HepG2 (cell line): ENCODE data around the gene FRMD3. TPM values are rescaled to one million over a fixed set of nuclear protein-coding genes. Genes with fewer than 3 reads are reported as not detected.
A peak's percentile ranks its signal among the peaks of the same experiment; 100 is the strongest.

Experiments used
- ATAC-seq: fragments of 200-7000 bp; cut with Tn5 transposase; 3 replicates; pipeline ENCODE4 v1.9.1; 2020; ENCODE audit warnings: mild to moderate bottlenecking, moderate library complexity
- BruUV-seq: library from RNA; stranded (reverse); fragments of 400-500 nt; replicated peaks from 2 replicates; lab custom pipeline; 2021; lab: Mats Ljungman, UMichigan
- CTCF ChIA-PET: fragments of 300-600 bp; formaldehyde crosslinking; extraction: SDS; loops from one replicate; lab custom pipeline; 2021; ENCODE audit warnings: low total read pairs, inconsistent platforms, low intra/inter-chr PET ratio; lab: Yijun Ruan, JAX
- POLR2A ChIA-PET: fragments of 350-600 bp; sonication (Branson Sonifier 250); formaldehyde crosslinking; loops from one replicate; lab custom pipeline; 2020; ENCODE audit warnings: antibody characterized with exemption, inconsistent platforms; lab: Yijun Ruan, JAX
- DNase-seq: peaks from one replicate; pipeline ENCODE4 v3.0.0-alpha.2; 2015; ENCODE audit warnings: low spot score
- FAIRE-seq: peaks from 3 replicates; lab custom pipeline; 2011; peaks lifted over from hg19 to GRCh38; lab: Jason Lieb, UNC
- H2AFZ ChIP-seq: one replicate; pipeline ENCODE4 v1.6.1; 2011; ENCODE audit warnings: low read length, inconsistent platforms
- H3K27ac ChIP-seq: fragments of 300-600 bp; 3 replicates; pipeline ENCODE4 v1.8.0; 2011; ENCODE audit warnings: mixed run types, mild to moderate bottlenecking, mixed read lengths, low read length, inconsistent platforms; ENCODE audit not compliant: insufficient read depth; ENCODE audit errors: extremely low read length
- H3K27me3 ChIP-seq, 2 experiments: fragments of 200-600 bp in 1 of 2; 2 replicates in 1 of 2; 3 replicates in 1 of 2; pipeline versions ENCODE4 v1.6.0 to v1.8.0; 2011; ENCODE audit warnings: low read length in 2 of 2, mild to moderate bottlenecking in 2 of 2, moderate library complexity in 2 of 2, inconsistent platforms in 1 of 2; ENCODE audit not compliant: insufficient read depth in 2 of 2, control insufficient read depth in 1 of 2
- H3K36me3 ChIP-seq, 2 experiments: fragments of 200-600 bp in 1 of 2; replicated peaks in 1 of 2; 2 replicates in 1 of 2; 3 replicates in 1 of 2; pipeline versions ENCODE4 v1.5.1 to v1.8.0; 2011; ENCODE audit warnings: low read length in 2 of 2, inconsistent platforms in 1 of 2; ENCODE audit not compliant: insufficient read depth in 2 of 2, control insufficient read depth in 1 of 2
- H3K4me1 ChIP-seq: 2 replicates; pipeline ENCODE4 v1.5.1; 2012; ENCODE audit warnings: low read length, inconsistent platforms; ENCODE audit not compliant: insufficient read depth
- H3K4me2 ChIP-seq: 2 replicates; pipeline ENCODE4 v1.6.0; 2011; ENCODE audit warnings: low read depth, low read length, inconsistent platforms
- H3K4me3 ChIP-seq, 3 experiments: fragments of 200-600 bp in 1 of 3; sonication (generic), shearing (Covaris generic) in 1 of 3; replicated peaks in 1 of 3; 2 replicates each; pipeline ENCODE4 v1.5.1; 2011 to 2016; ENCODE audit warnings: low read length in 3 of 3, inconsistent platforms in 2 of 3, low read depth in 2 of 3, mild to moderate bottlenecking in 2 of 3, control low read depth in 1 of 3, mixed read lengths in 1 of 3; ENCODE audit not compliant: insufficient read depth in 1 of 3
- H3K79me2 ChIP-seq: one replicate; pipeline ENCODE4 v1.6.1; 2011; ENCODE audit warnings: low read length, inconsistent platforms; ENCODE audit not compliant: insufficient read depth
- H3K9ac ChIP-seq: 2 replicates; pipeline ENCODE4 v1.6.0; 2011; ENCODE audit warnings: mild to moderate bottlenecking, low read depth, low read length, inconsistent platforms; ENCODE audit not compliant: insufficient read depth
- H3K9me3 ChIP-seq: 2 replicates; pipeline ENCODE4 v1.5.1; 2012; ENCODE audit warnings: mild to moderate bottlenecking, low read length
- H4K20me1 ChIP-seq: 2 replicates; pipeline ENCODE4 v1.6.0; 2011; ENCODE audit warnings: inconsistent platforms, mild to moderate bottlenecking, low read length, moderate library complexity; ENCODE audit not compliant: insufficient read depth
- CC2D1A ChIP-seq: sonication (generic); formaldehyde crosslinking; IDR thresholded peaks from 2 replicates; pipeline ENCODE4 v1.8.1; 2023; ENCODE audit warnings: mild to moderate bottlenecking, missing genetic modification reagents
- CCAR2 ChIP-seq: fragments of 200-400 bp; formaldehyde crosslinking; optimal IDR thresholded peaks from 2 replicates; pipeline ENCODE3; 2018; ENCODE audit warnings: low read depth, mild to moderate bottlenecking, low read length, moderate library complexity
- MAFK ChIP-seq, 2 experiments: IDR thresholded peaks in 1 of 2; conservative IDR thresholded peaks in 1 of 2; 2 replicates each; pipeline ENCODE4 v1.6.1; 2011; ENCODE audit warnings: improper control_type of control experiment in 2 of 2, low read length in 2 of 2
- NFE2L2 ChIP-seq: fragments of 150-350 bp; IDR thresholded peaks from 2 replicates; pipeline ENCODE4 v1.6.1; 2014; ENCODE audit warnings: low read length
- RELA ChIP-seq: sonication (generic); formaldehyde crosslinking; IDR thresholded peaks from 2 replicates; pipeline ENCODE4 v1.4.0; 2020; ENCODE audit warnings: missing genetic modification reagents
- RFX3 ChIP-seq: IDR thresholded peaks from 2 replicates; pipeline ENCODE4 v1.6.1; 2016; ENCODE audit warnings: missing biosample characterization, missing genetic modification reagents
- TFE3 ChIP-seq: IDR thresholded peaks from 2 replicates; pipeline ENCODE4 v1.6.1; 2016
- ZNF354B ChIP-seq: sonication (generic); formaldehyde crosslinking; IDR thresholded peaks from 2 replicates; pipeline ENCODE4 v1.8.0; 2022; ENCODE audit warnings: mild to moderate bottlenecking, missing genetic modification reagents
- ZNF816 ChIP-seq: sonication (generic); formaldehyde crosslinking; IDR thresholded peaks from 2 replicates; pipeline ENCODE4 v1.8.0; 2022; ENCODE audit warnings: missing genetic modification reagents, mild to moderate bottlenecking, borderline replicate concordance
- WGBS: methylation state at CpG from one replicate; pipeline ENCODE4 v1.1.6; 2017; ENCODE audit warnings: low lambda C conversion rate; 5-methylcytosine and 5-hydroxymethylcytosine counted together
- in situ Hi-C: cut with HindIII; loops from 2 replicates; pipeline ENCODE4 v1.10.0; 2017; ENCODE audit warnings: low pct_unique_long_range_greater_than_20kb; ENCODE audit not compliant: extremely low pct_ligation_motif_present
- intact Hi-C: fragments of 100-400 bp; cut with micrococcal nuclease; formaldehyde crosslinking; loops from one replicate; pipeline ENCODE4 v1.10.0; 2022; ENCODE audit not compliant: unreplicated experiment
- polyA plus RNA-seq, 8 experiments: library from polyadenylated mRNA; depleted of rRNA in 3 of 8; stranded (reverse) in 7 of 8; unstranded in 1 of 8; fragments of >200 nt; fragmentation: Illumina TruSeq in 4 of 8; extraction: Trizol in 4 of 8; gene quantifications; 2 replicates each; pipeline versions ENCODE4 v1.2.1 to v1.2.3, GENCODE V29; 2011 to 2016; ENCODE audit warnings: low read depth in 4 of 8, missing spikeins in 1 of 8, mixed read lengths in 1 of 8; ENCODE audit not compliant: insufficient read depth in 1 of 8
- total RNA-seq, 5 experiments: library from RNA; depleted of rRNA; stranded (reverse); fragments of >200 nt; fragmentation: Illumina TruSeq; extraction: Trizol; gene quantifications; 2 replicates each; pipeline ENCODE4 v1.2.3, GENCODE V29; 2016; ENCODE audit warnings: low read depth in 1 of 5

FRMD3 gene
- total and polyA plus RNA-seq, 2 of the 13 experiments (the other 11 are each of a cell fraction or from before 2014, with no cell fraction given): 3.2 to 7.7 TPM

DNA sequence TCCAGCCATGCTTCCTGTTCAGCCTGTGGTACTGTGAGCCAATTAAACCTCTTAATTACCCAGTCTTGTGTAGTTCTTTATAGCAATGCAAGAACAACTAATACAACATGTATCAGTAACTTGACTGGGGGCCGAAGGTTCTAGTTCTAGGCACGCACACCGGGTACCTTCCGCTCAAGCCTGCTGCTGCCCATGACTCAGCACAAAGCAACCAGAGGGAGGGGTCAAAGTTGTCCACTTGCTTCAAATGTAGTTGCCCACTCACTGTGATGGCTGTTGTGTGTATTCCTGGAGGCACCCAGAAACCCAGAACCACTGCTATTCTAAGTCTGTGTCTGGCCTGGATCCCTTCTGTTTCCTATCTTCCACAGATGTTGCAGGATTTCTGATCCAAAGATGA is 222.6 kb downstream of the FRMD3 start:
- FAIRE-seq (no peak), DNase-seq (no peak), ATAC-seq (no peak)
- CTCF ChIA-PET: no interaction called here
- intact Hi-C loops (no loop called here), in situ Hi-C loops (no loop called here)
- Histone ChIP-seq H3K9me3 (no peaks in the 10 kb centered on the region), H3K4me3 (no peak overlapping the region), H3K27me3 (no peaks in the 10 kb centered on the region; a peak in 1 of 5 replicates), H3K4me1 (no peaks in the 10 kb centered on the region), H3K79me2 (no peaks in the 10 kb centered on the region), H3K27ac (no peak overlapping the region), H4K20me1 (no peaks in the 10 kb centered on the region), H3K36me3 (peaks cover 0 to 14% of the 10 kb centered on the region in 2 experiments; a peak in 2 of 5 replicates), H2AFZ (no peak overlapping the region), H3K9ac (no peak overlapping the region), H3K4me2 (no peak overlapping the region)
- TF ChIP-seq NFE2L2 (peak; percentile 78), TFE3 (no peak), MAFK (conservative IDR thresholded peaks at IDR 0.05 in 1 of 2, IDR thresholded peaks at IDR 0.05 in 1 of 2; ENCODE audit: low read length in 2 of 2) (peak; percentile 42; a peak in 2 of 4 replicates)
- no TSS peak for BruUV-seq
- POLR2A ChIA-PET: no interaction called here
- WGBS: 100% methylated on average over 4 of the region's 4 CpGs

DNA sequence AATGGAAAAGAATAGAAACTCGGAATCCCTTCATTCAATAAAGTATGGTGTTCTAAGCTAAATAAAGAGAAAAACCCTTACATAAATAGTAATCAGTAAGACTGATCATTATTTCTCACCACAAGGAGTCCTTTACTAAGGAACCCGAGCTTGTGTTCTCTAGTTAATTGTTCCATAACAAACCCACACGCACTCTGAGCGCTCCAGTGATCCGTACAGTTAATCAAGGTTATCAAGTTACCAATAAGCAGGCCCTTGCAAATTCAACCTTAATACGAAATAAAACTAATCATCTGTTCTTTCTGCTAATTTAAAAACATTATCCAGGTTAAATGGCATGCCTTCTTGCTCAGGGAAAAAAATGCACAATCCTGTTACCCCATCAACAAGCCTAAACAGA is 224.4 kb downstream of the FRMD3 start:
- BruUV-seq: no TSS peak
- Histone ChIP-seq H3K27ac (no peak overlapping the region), H3K9me3 (no peaks in the 10 kb centered on the region), H3K4me2 (no peak overlapping the region), H3K4me3 (no peak overlapping the region), H2AFZ (no peak overlapping the region), H3K4me1 (no peaks in the 10 kb centered on the region), H4K20me1 (no peaks in the 10 kb centered on the region), H3K9ac (no peak overlapping the region), H3K36me3 (peaks cover 0 to 26% of the 10 kb centered on the region in 2 experiments; a peak in 3 of 5 replicates), H3K79me2 (no peaks in the 10 kb centered on the region), H3K27me3 (no peaks in the 10 kb centered on the region; a peak in 1 of 5 replicates)
- 95% methylated on average over 6 of the region's 6 CpGs for WGBS
- no peak for FAIRE-seq
- ChIA-PET POLR2A (no interaction called here), CTCF (no interaction called here)
- intact Hi-C loops (no loop called here), in situ Hi-C loops (no loop called here)
- no peak for ATAC-seq
- no peak for DNase-seq
- TF ChIP-seq CC2D1A (no peak), ZNF816 (no peak), CCAR2 (no peak), ZNF354B (CRISPR knock-in tag) (no peak), RELA (CRISPR knock-in tag) (no peak), RFX3 (CRISPR knock-in tag) (no peak)
